NT2/D1 (cell line): ENCODE data around the gene HORMAD2.

Experiments used
- SUZ12 ChIP-seq: IDR thresholded peaks from 2 replicates; pipeline ENCODE4 v1.6.1; 2011; ENCODE audit not compliant: insufficient read length, insufficient read depth; ENCODE audit errors: extremely low read depth
- YY1 ChIP-seq: IDR thresholded peaks from 2 replicates; pipeline ENCODE4 v1.6.1; 2011; ENCODE audit not compliant: insufficient read length, insufficient read depth
- ZNF274 ChIP-seq: IDR thresholded peaks from 2 replicates; pipeline ENCODE4 v1.6.1; 2011; ENCODE audit warnings: mild to moderate bottlenecking, low read depth, low read length

DNA sequence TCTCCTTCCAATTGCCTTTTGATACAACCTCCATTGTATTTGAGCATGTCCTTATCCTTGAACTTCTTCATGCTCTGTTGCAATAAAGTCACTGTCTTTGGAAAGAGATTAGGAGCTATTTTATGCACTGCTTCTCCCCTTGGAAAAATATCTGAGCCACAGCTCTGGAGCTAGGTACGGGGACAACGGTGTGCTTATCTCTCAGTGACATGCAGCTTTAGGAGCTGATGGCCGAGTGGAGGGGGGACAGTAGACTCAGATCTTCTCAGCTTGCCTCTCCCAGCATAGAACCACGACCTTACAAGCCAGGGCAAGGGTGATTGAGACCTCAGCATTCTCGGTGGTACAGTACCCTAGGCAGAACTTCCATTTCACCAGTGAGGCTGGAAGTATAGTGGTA, 64.1 kb downstream of the HORMAD2 start:
- TF ChIP-seq YY1: no peak
- no peak for TF ChIP-seq ZNF274
- no peak for TF ChIP-seq SUZ12
